Activated CD8-positive, alpha-beta memory T cell treated with anti-CD3 and anti-CD28 coated beads for 36 hours (primary cell): ENCODE data around the gene ADI1. TPM values are rescaled to one million over a fixed set of nuclear protein-coding genes. Genes with fewer than 3 reads are reported as not detected.

Experiments
- CTCF ChIA-PET: fragments of 350-600 bp; sonication (Branson Sonifier 250); formaldehyde crosslinking; loops from one replicate; lab custom pipeline; 2021; ENCODE audit warnings: antibody characterized with exemption; lab: Charles Lee
- POLR2A ChIA-PET: fragments of 350-600 bp; sonication (Branson Sonifier 250); formaldehyde crosslinking; loops from one replicate; lab custom pipeline; 2021; ENCODE audit warnings: antibody characterized with exemption; lab: Charles Lee
- total RNA-seq, 2 experiments: library from RNA; stranded (reverse); gene quantifications; one replicate each; pipeline ENCODE4 v1.2.3, GENCODE V29; 2021

Gene ADI1
- total RNA-seq, 2 experiments from 2014 or later = 29.2 to 31.1 TPM

- ChIA-PET POLR2A (no interaction called here), CTCF (no interaction called here)
Observed at GRCh38 chr2:3483986-3484960, 35.1 kb downstream of the ADI1 start.

GRCh38 chr2:3483227-3483985 is 35.9 kb downstream of the ADI1 start:
- ChIA-PET POLR2A (no interaction called here), CTCF (no interaction called here)

GRCh38 chr2:3482363-3482821 is 36.9 kb downstream of the ADI1 start:
- POLR2A ChIA-PET = no interaction called here
- CTCF ChIA-PET = no interaction called here

- POLR2A ChIA-PET = no interaction called here
Observed at GRCh38 chr2:3481736-3482362, 37.5 kb downstream of the ADI1 start.

GRCh38 chr2:3481011-3481400 is 38.3 kb downstream of the ADI1 start:
- CTCF ChIA-PET = no interaction called here
- POLR2A ChIA-PET = no interaction called here

More at GRCh38 chr2:3481736-3482362, 37.5 kb downstream of the ADI1 start:
- CTCF ChIA-PET = no interaction called here

GRCh38 chr2:3480352-3481010 is 38.9 kb downstream of the ADI1 start:
- POLR2A ChIA-PET = no interaction called here
- CTCF ChIA-PET = interaction anchor here (0.6 kb wide), 1 partner anchor 76 kb away, joined by 4 read pairs; no protein-coding TSS in a partner anchor

GRCh38 chr2:3479430-3480320 is 39.7 kb downstream of the ADI1 start:
- CTCF ChIA-PET = interaction anchor here (0.6 kb wide), 1 partner anchor 75 kb away, joined by 4 read pairs; no protein-coding TSS in a partner anchor

GRCh38 chr2:3478846-3479385 is 40.4 kb downstream of the ADI1 start:
- POLR2A ChIA-PET = no interaction called here
- CTCF ChIA-PET = no interaction called here

More at GRCh38 chr2:3479430-3480320, 39.7 kb downstream of the ADI1 start:
- POLR2A ChIA-PET = no interaction called here

GRCh38 chr2:3476985-3477327 is 42.4 kb downstream of the ADI1 start:
- CTCF ChIA-PET = no interaction called here
- POLR2A ChIA-PET = no interaction called here

- CTCF ChIA-PET = no interaction called here
- POLR2A ChIA-PET = no interaction called here
Observed at GRCh38 chr2:3476321-3476984, 42.9 kb downstream of the ADI1 start.

- POLR2A ChIA-PET = no interaction called here
Observed at GRCh38 chr2:3475771-3476170, 43.6 kb downstream of the ADI1 start.

GRCh38 chr2:3472966-3473365 is 46.4 kb downstream of the ADI1 start:
- ChIA-PET CTCF (interaction anchor here (1.6 kb wide), 1 partner anchor 11 kb away, joined by 4 read pairs; no protein-coding TSS in a partner anchor), POLR2A (no interaction called here)

More at GRCh38 chr2:3475771-3476170, 43.6 kb downstream of the ADI1 start:
- CTCF ChIA-PET = no interaction called here

- CTCF ChIA-PET = interaction anchor here (1.6 kb wide), 1 partner anchor 11 kb away, joined by 4 read pairs; no protein-coding TSS in a partner anchor
- POLR2A ChIA-PET = no interaction called here
Observed at GRCh38 chr2:3472296-3472695, 47.0 kb downstream of the ADI1 start.

GRCh38 chr2:3470856-3471737 is 48.2 kb downstream of the ADI1 start:
- ChIA-PET CTCF (no interaction called here), POLR2A (no interaction called here)

GRCh38 chr2:3470166-3470651 is 49.1 kb downstream of the ADI1 start:
- POLR2A ChIA-PET = no interaction called here

GRCh38 chr2:3469486-3469885 is 49.8 kb downstream of the ADI1 start:
- ChIA-PET CTCF (no interaction called here), POLR2A (no interaction called here)

More at GRCh38 chr2:3470166-3470651, 49.1 kb downstream of the ADI1 start:
- CTCF ChIA-PET = no interaction called here
